Neural cell (in vitro differentiated cells): ENCODE measurements around the gene RNF213. TPM values are rescaled to one million over a fixed set of nuclear protein-coding genes. Genes with fewer than 3 reads are reported as not detected.

ENCODE experiments used
- H2AFZ ChIP-seq: fragments of 200-600, 300-800 bp; sonication (generic), shearing (Covaris generic); 2 replicates; pipeline ENCODE4 v1.6.0; 2014; ENCODE audit warnings: low read depth, mild to moderate bottlenecking, antibody characterized with exemption, low read length, moderate library complexity
- H3F3A ChIP-seq: fragments of 200-600 bp; shearing (Covaris generic); 2 replicates; pipeline ENCODE4 v1.6.1; 2016; ENCODE audit warnings: mild to moderate bottlenecking, moderate library complexity, mixed read lengths, antibody characterized with exemption, low read length; ENCODE audit not compliant: insufficient read depth, poor library complexity, severe bottlenecking
- H3K27ac ChIP-seq: fragments of 200-600, 300-800 bp; sonication (generic), shearing (Covaris generic); 2 replicates; pipeline ENCODE4 v1.5.1; 2014; ENCODE audit warnings: mild to moderate bottlenecking, low read length, moderate library complexity
- H3K27me3 ChIP-seq: fragments of 300-800, 200-600 bp; sonication (generic), shearing (Covaris generic); 2 replicates; pipeline ENCODE4 v1.6.0; 2014; ENCODE audit warnings: mild to moderate bottlenecking, low read depth, low read length, moderate library complexity; ENCODE audit not compliant: insufficient read depth
- H3K36me3 ChIP-seq: fragments of 300-800, 200-600 bp; sonication (generic), shearing (Covaris generic); 2 replicates; pipeline ENCODE4 v1.5.1; 2014; ENCODE audit warnings: mild to moderate bottlenecking, antibody characterized with exemption, low read length, moderate library complexity; ENCODE audit not compliant: insufficient read depth
- H3K4me2 ChIP-seq: fragments of 300-800, 200-600 bp; sonication (generic), shearing (Covaris generic); 2 replicates; pipeline ENCODE4 v1.6.0; 2014; ENCODE audit warnings: mild to moderate bottlenecking, low read length
- H3K4me3 ChIP-seq: fragments of 300-800, 200-600 bp; sonication (generic), shearing (Covaris generic); 2 replicates; pipeline ENCODE4 v1.5.1; 2014; ENCODE audit warnings: mild to moderate bottlenecking, low read length, moderate library complexity
- H3K79me2 ChIP-seq: fragments of 200-600 bp; shearing (Covaris generic); replicated peaks from 2 replicates; pipeline ENCODE4 v1.6.0; 2014; ENCODE audit warnings: mild to moderate bottlenecking, low read length, moderate library complexity; ENCODE audit not compliant: insufficient read depth
- H3K9ac ChIP-seq: fragments of 300-800, 200-600 bp; sonication (generic), shearing (Covaris generic); 2 replicates; pipeline ENCODE4 v1.6.1; 2016; ENCODE audit warnings: mild to moderate bottlenecking, low read length, mixed read lengths
- H3K9me2 ChIP-seq: fragments of 200-600 bp; shearing (Covaris generic); 2 replicates; pipeline ENCODE4 v1.6.1; 2016; ENCODE audit warnings: mild to moderate bottlenecking, low read length, mixed read lengths; ENCODE audit not compliant: insufficient read depth
- H3K9me3 ChIP-seq: fragments of 200-600, 300-800 bp; sonication (generic), shearing (Covaris generic); 2 replicates; pipeline ENCODE4 v1.6.1; 2016; ENCODE audit warnings: mild to moderate bottlenecking, mixed run types, low read length, moderate library complexity, mixed read lengths
- H4K20me1 ChIP-seq: fragments of 200-600 bp; shearing (Covaris generic); 2 replicates; pipeline ENCODE4 v1.6.1; 2016; ENCODE audit warnings: mild to moderate bottlenecking, mixed run types; ENCODE audit not compliant: insufficient read depth
- EP300 ChIP-seq: fragments of 450-650 bp; conservative IDR thresholded peaks from 2 replicates; pipeline ENCODE4 v1.6.1; 2014; ENCODE audit warnings: antibody characterized with exemption, mild to moderate bottlenecking, moderate library complexity; ENCODE audit not compliant: poor library complexity, severe bottlenecking
- EZH2 ChIP-seq: fragments of 200-600, 300-800 bp; shearing (Covaris generic), sonication (generic); IDR thresholded peaks from 2 replicates; pipeline ENCODE4 v1.6.1; 2014; ENCODE audit warnings: antibody characterized with exemption, low read length, borderline replicate concordance, mild to moderate bottlenecking; ENCODE audit not compliant: insufficient read depth, poor library complexity, severe bottlenecking
- MXI1 ChIP-seq: fragments of 450-650 bp; conservative IDR thresholded peaks from 2 replicates; pipeline ENCODE4 v1.6.1; 2014; ENCODE audit warnings: antibody characterized with exemption, mild to moderate bottlenecking; ENCODE audit not compliant: poor library complexity, severe bottlenecking
- POLR2AphosphoS5 ChIP-seq: IDR thresholded peaks from 2 replicates; pipeline ENCODE4 v1.6.1; 2012
- RAD21 ChIP-seq: fragments of 450-650 bp; conservative IDR thresholded peaks from 2 replicates; pipeline ENCODE4 v1.6.1; 2014; ENCODE audit warnings: antibody characterized with exemption, mild to moderate bottlenecking, moderate library complexity
- REST ChIP-seq: IDR thresholded peaks from 2 replicates; pipeline ENCODE4 v1.6.1; 2012; ENCODE audit warnings: borderline replicate concordance
- SMC3 ChIP-seq: fragments of 450-650 bp; conservative IDR thresholded peaks from 2 replicates; pipeline ENCODE4 v1.6.1; 2014; ENCODE audit warnings: antibody characterized with exemption, mild to moderate bottlenecking, moderate library complexity; ENCODE audit not compliant: poor library complexity
- TAF1 ChIP-seq: IDR thresholded peaks from 2 replicates; pipeline ENCODE4 v1.6.1; 2012; ENCODE audit warnings: low read depth
- polyA plus RNA-seq: library from polyadenylated mRNA; depleted of rRNA; stranded (reverse); fragments of >200 nt; gene quantifications from 2 replicates; pipeline ENCODE4 v1.2.3, GENCODE V29; 2014
- TF ChIP-seq, protein P1 (sequence below): fragments of 450-650 bp; IDR thresholded peaks from 2 replicates; pipeline ENCODE4 v1.5.1; 2014; ENCODE audit warnings: antibody characterized with exemption, mild to moderate bottlenecking, moderate library complexity; ENCODE audit not compliant: poor library complexity, severe bottlenecking

Gene RNF213
- polyA plus RNA-seq, 1 donor from 2014 or later: 1.5 TPM

GRCh38 chr17:80316927-80317705 lies 56.5 kb downstream of the RNF213 start:
- Histone ChIP-seq H3K27ac (no peak overlapping the region), H4K20me1 (no peaks in the 10 kb centered on the region), H3K9ac (no peak overlapping the region), H3K79me2 (no peaks in the 10 kb centered on the region), H2AFZ (no peak overlapping the region), H3K4me2 (no peak overlapping the region), H3K9me3 (no peaks in the 10 kb centered on the region), H3F3A (no peaks in the 10 kb centered on the region), H3K4me3 (no peak overlapping the region), H3K36me3 (no peaks in the 10 kb centered on the region), H3K27me3 (no peaks in the 10 kb centered on the region), H3K9me2 (no peaks in the 10 kb centered on the region)
- TF ChIP-seq POLR2AphosphoS5 (no peak), MXI1 (no peak), EP300 (no peak), REST (no peak)

GRCh38 chr17:80317706-80317980 lies 57.0 kb downstream of the RNF213 start:
- TF ChIP-seq EZH2 (no peak), TAF1 (no peak), EP300 (no peak), POLR2AphosphoS5 (no peak), REST (no peak), SMC3 (no peak), MXI1 (no peak), RAD21 (no peak)
- TF ChIP-seq, protein P1, sequence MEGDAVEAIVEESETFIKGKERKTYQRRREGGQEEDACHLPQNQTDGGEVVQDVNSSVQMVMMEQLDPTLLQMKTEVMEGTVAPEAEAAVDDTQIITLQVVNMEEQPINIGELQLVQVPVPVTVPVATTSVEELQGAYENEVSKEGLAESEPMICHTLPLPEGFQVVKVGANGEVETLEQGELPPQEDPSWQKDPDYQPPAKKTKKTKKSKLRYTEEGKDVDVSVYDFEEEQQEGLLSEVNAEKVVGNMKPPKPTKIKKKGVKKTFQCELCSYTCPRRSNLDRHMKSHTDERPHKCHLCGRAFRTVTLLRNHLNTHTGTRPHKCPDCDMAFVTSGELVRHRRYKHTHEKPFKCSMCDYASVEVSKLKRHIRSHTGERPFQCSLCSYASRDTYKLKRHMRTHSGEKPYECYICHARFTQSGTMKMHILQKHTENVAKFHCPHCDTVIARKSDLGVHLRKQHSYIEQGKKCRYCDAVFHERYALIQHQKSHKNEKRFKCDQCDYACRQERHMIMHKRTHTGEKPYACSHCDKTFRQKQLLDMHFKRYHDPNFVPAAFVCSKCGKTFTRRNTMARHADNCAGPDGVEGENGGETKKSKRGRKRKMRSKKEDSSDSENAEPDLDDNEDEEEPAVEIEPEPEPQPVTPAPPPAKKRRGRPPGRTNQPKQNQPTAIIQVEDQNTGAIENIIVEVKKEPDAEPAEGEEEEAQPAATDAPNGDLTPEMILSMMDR: no peak
- Histone ChIP-seq H3K27ac (no peak overlapping the region), H4K20me1 (no peaks in the 10 kb centered on the region), H3K36me3 (no peaks in the 10 kb centered on the region), H3K4me2 (no peak overlapping the region), H3K79me2 (no peaks in the 10 kb centered on the region), H3K9ac (no peak overlapping the region), H3K9me3 (no peaks in the 10 kb centered on the region), H3K4me3 (no peak overlapping the region), H3K27me3 (no peaks in the 10 kb centered on the region), H3F3A (no peaks in the 10 kb centered on the region), H2AFZ (no peak overlapping the region), H3K9me2 (no peaks in the 10 kb centered on the region)
